Ishikawa (cell line): ENCODE measurements around the gene BEST4.

Experiments
- CEBPB ChIP-seq: IDR thresholded peaks from 2 replicates; pipeline ENCODE4 v1.6.1; 2012
- CREB1 ChIP-seq: IDR thresholded peaks from 2 replicates; pipeline ENCODE4 v1.6.1; 2012; ENCODE audit warnings: low read depth
- EGR1 ChIP-seq: IDR thresholded peaks from 2 replicates; pipeline ENCODE4 v1.6.1; 2012
- EP300 ChIP-seq: IDR thresholded peaks from 2 replicates; pipeline ENCODE4 v1.6.1; 2012; ENCODE audit warnings: borderline replicate concordance
- FOXM1 ChIP-seq: IDR thresholded peaks from 2 replicates; pipeline ENCODE4 v1.6.1; 2012; ENCODE audit warnings: low read depth, borderline replicate concordance
- NFIC ChIP-seq: IDR thresholded peaks from 2 replicates; pipeline ENCODE4 v1.6.1; 2012
- RAD21 ChIP-seq: IDR thresholded peaks from 2 replicates; pipeline ENCODE4 v1.6.1; 2012; ENCODE audit warnings: low read depth
- TAF1 ChIP-seq: IDR thresholded peaks from 2 replicates; pipeline ENCODE4 v1.6.1; 2012; ENCODE audit warnings: low read depth, mild to moderate bottlenecking
- TCF12 ChIP-seq: IDR thresholded peaks from 2 replicates; pipeline ENCODE4 v1.6.1; 2012; ENCODE audit warnings: low read depth
- TEAD4 ChIP-seq: IDR thresholded peaks from 2 replicates; pipeline ENCODE4 v1.6.1; 2012
- YY1 ChIP-seq: IDR thresholded peaks from 2 replicates; pipeline ENCODE4 v1.6.1; 2012; ENCODE audit warnings: low read depth
- ZBTB7A ChIP-seq: IDR thresholded peaks from 2 replicates; pipeline ENCODE4 v1.6.1; 2012; ENCODE audit warnings: low read depth
- TF ChIP-seq, protein P1 (sequence below): IDR thresholded peaks from 2 replicates; pipeline ENCODE4 v1.6.1; 2012
- TF ChIP-seq, protein P2 (sequence below): IDR thresholded peaks from 2 replicates; pipeline ENCODE4 v1.6.1; 2012; ENCODE audit warnings: low read depth, mild to moderate bottlenecking
- TF ChIP-seq, protein P3 (sequence below): IDR thresholded peaks from 2 replicates; pipeline ENCODE4 v1.6.1; 2012

Gene BEST4

DNA sequence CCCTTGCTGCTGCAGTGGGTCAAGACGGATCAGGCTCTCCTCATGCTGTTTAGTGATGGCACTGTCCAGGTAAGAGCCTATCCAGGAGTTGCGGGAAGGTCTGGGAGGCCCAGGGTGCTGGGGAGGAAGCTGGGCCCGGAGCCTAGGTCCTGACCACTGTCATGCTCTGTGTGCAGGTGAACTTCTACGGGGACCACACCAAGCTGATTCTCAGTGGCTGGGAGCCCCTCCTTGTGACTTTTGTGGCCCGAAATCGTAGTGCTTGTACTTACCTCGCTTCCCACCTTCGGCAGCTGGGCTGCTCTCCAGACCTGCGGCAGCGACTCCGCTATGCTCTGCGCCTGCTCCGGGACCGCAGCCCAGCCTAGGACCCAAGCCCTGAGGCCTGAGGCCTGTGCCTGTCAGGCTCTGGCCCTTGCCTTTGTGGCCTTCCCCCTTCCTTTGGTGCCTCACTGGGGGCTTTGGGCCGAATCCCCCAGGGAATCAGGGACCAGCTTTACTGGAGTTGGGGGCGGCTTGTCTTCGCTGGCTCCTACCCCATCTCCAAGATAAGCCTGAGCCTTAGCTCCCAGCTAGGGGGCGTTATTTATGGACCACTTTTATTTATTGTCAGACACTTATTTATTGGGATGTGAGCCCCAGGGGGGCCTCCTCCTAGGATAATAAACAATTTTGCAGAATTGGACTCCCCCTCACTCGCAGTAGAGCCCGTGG, 17.5 kb upstream of the BEST4 start:
- TF ChIP-seq EP300 (no peak), TEAD4 (no peak), CEBPB (no peak)

DNA sequence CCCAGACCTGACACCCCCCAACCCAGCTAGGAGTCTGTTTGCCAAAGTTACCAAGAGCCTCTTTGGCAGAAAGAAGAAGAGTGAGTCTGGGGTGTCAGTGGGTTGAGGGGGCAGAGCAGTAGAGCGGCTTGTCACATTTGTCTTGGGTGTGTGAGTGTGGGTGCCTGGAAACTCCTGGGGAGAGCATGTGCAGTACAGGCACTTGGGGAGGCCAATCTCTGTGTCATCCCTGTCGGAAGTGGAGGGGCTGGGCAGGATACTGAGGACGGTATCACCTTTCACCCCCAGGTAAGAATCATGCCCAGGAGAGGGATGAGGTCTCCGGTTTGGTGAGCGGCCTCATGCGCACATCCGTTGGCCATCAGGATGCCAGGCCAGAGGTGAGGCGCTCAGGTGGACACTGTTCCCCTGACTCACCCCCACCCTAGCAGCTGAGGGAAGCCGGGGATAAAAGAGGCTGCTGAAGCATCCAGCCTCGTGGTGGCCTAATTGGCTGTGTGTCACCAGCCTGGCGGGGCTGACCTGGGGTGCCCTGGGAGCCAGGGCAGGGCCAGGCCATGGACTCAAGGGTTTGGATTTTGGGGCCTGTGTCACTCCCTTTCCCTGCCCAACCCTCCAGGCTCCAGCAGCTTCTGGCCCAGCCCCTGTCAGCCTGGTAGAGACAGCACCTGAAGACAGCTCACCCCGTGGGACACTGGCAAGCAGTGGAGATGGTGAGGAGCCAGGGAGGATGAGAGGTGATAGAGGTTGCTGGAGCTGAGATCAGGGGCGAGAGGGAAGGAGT, 15.5 kb upstream of the BEST4 start:
- TF ChIP-seq TAF1 (no peak), TEAD4 (no peak), TCF12 (no peak), NFIC (no peak), RAD21 (no peak)

DNA sequence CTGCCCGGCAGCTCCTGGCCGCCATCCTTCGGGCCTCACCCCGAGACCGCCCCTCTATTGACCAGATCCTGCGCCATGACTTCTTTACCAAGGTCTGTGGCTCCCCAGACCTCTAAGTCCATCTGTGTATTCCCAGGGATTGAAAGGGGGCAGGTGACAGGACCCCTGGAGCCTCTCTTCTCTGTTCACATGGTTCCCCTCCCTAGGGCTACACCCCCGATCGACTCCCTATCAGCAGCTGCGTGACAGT, 15.0 kb upstream of the BEST4 start:
- no peak for TF ChIP-seq NFIC
- TF ChIP-seq CEBPB: no peak
- TF ChIP-seq TCF12: no peak
- no peak for TF ChIP-seq ZBTB7A
- no peak for TF ChIP-seq TEAD4
- TF ChIP-seq FOXM1: no peak
- TF ChIP-seq, protein P1, sequence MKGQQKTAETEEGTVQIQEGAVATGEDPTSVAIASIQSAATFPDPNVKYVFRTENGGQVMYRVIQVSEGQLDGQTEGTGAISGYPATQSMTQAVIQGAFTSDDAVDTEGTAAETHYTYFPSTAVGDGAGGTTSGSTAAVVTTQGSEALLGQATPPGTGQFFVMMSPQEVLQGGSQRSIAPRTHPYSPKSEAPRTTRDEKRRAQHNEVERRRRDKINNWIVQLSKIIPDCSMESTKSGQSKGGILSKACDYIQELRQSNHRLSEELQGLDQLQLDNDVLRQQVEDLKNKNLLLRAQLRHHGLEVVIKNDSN: no peak
- TF ChIP-seq TAF1: no peak
- TF ChIP-seq, protein P2, sequence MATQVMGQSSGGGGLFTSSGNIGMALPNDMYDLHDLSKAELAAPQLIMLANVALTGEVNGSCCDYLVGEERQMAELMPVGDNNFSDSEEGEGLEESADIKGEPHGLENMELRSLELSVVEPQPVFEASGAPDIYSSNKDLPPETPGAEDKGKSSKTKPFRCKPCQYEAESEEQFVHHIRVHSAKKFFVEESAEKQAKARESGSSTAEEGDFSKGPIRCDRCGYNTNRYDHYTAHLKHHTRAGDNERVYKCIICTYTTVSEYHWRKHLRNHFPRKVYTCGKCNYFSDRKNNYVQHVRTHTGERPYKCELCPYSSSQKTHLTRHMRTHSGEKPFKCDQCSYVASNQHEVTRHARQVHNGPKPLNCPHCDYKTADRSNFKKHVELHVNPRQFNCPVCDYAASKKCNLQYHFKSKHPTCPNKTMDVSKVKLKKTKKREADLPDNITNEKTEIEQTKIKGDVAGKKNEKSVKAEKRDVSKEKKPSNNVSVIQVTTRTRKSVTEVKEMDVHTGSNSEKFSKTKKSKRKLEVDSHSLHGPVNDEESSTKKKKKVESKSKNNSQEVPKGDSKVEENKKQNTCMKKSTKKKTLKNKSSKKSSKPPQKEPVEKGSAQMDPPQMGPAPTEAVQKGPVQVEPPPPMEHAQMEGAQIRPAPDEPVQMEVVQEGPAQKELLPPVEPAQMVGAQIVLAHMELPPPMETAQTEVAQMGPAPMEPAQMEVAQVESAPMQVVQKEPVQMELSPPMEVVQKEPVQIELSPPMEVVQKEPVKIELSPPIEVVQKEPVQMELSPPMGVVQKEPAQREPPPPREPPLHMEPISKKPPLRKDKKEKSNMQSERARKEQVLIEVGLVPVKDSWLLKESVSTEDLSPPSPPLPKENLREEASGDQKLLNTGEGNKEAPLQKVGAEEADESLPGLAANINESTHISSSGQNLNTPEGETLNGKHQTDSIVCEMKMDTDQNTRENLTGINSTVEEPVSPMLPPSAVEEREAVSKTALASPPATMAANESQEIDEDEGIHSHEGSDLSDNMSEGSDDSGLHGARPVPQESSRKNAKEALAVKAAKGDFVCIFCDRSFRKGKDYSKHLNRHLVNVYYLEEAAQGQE: no peak
- TF ChIP-seq, protein P3, sequence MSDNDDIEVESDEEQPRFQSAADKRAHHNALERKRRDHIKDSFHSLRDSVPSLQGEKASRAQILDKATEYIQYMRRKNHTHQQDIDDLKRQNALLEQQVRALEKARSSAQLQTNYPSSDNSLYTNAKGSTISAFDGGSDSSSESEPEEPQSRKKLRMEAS: no peak
- no peak for TF ChIP-seq CREB1
- TF ChIP-seq YY1: no peak
- no peak for TF ChIP-seq EGR1
- no peak for TF ChIP-seq EP300
- no peak for TF ChIP-seq RAD21

DNA sequence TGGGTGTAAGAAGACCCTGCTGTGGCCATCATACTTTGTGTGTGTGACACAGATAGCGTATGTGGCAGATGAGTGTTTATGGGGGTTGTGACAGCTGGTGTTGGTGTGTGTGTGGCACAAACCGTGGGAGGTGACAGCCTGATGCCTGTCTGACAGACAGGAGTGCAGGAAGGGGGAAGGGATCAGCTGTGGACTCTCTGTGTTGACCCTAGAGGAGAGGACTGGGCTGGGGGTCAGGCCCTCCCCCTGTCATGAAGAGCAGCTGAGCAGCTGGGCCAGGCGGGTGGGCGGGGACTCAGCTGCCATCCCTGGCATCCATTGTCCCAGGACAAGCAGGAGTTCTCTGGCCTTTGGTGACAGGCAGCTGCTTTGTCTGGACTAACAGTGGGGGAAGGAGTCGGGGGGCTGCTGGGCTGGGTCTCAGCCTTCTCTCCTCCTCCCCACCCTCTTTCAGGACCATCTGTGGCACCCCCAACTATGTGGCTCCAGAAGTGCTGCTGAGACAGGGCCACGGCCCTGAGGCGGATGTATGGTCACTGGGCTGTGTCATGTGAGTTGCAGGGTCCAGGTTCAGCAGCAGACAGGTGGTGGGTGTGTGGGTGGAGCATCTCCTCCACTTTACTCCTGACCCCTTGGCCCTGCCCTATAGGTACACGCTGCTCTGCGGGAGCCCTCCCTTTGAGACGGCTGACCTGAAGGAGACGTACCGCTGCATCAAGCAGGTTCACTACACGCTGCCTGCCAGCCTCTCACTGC, 14.5 kb upstream of the BEST4 start:
- TF ChIP-seq, protein P2: no peak
- TF ChIP-seq RAD21: no peak
- TF ChIP-seq EGR1: no peak
- no peak for TF ChIP-seq CREB1
- no peak for TF ChIP-seq TCF12
- no peak for TF ChIP-seq TAF1
- no peak for TF ChIP-seq ZBTB7A
- TF ChIP-seq NFIC: no peak
- TF ChIP-seq, protein P3: no peak
- no peak for TF ChIP-seq EP300
- TF ChIP-seq, protein P1: no peak
- TF ChIP-seq YY1: no peak
- no peak for TF ChIP-seq FOXM1
- no peak for TF ChIP-seq TEAD4

DNA sequence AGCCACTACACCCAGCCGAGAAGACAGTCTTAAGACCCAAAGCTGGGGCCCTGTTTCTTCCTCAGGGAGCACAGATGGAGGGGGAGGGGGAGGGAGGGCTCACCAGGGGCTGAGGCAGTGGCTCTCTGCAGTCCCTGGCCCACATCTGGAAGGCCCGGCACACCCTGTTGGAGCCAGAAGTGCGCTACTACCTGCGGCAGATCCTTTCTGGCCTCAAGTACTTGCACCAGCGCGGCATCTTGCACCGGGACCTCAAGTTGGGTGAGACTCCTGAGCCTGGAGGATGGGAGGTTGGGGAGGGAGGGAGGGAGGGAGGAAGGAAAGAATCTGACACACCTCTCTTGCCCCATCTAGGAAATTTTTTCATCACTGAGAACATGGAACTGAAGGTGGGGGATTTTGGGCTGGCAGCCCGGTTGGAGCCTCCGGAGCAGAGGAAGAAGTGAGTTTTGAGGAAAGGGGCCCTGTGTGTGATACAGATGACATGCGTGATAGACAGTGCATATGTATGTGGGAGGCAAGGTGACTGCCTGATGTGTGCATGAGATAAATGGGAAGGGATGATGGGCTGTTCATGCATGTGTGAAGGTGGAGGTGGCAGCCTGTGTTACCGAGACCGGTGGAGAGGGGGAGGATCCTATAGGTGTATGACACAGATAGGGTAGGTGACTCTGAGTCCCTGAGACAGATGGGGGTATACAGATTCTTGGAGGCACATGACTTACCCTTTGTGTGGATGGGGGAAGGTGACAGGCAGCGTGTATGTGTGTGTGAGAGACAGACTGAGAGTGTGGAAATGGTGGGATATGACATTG, 13.7 kb upstream of the BEST4 start:
- TF ChIP-seq ZBTB7A (no peak), CREB1 (no peak), CEBPB (no peak), EGR1 (no peak)
- TF ChIP-seq, protein P1: no peak
